GM19395 (cell line): ENCODE data around the gene ZBTB2.
"Not testable (repeated sequence)": the region's sequence is repeated elsewhere in the genome, so short reads cannot be mapped to it uniquely, and the experiment has no call there.

ENCODE experiments used
- ATAC-seq: cut with Tn5 transposase; IDR thresholded peaks from one replicate; pipeline ENCODE4 v1.9.1; 2021; ENCODE audit warnings: mild to moderate bottlenecking, moderate library complexity; ENCODE audit not compliant: unreplicated experiment

ZBTB2 gene

GRCh38 chr6:151375833-151376232, 15.5 kb downstream of the ZBTB2 start:
- no peak for ATAC-seq

GRCh38 chr6:151374036-151374683, 17.2 kb downstream of the ZBTB2 start:
- no peak for ATAC-seq

DNA sequence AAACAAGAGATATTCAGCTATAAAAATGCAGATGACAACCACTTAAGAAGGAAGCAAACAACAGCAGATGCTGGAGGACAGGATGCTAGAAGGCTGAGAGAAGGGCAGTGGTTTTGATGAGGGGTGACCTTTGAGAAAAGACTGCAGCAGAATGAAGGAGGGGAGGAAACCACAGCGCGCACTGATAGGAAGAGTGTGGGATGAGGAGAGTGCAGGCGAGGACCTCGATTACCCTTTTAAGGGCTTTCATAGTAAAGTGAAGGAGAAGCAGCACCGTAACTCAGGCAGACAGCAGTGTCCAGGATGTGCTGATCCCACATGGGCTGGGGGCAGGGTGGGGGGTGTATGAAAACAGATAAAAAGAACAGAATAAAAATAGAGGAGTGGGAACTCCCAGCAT, 19.2 kb downstream of the ZBTB2 start:
- no peak for ATAC-seq

- ATAC-seq, result no peak
Observed at GRCh38 chr6:151370509-151371078, 20.8 kb downstream of the ZBTB2 start.

DNA sequence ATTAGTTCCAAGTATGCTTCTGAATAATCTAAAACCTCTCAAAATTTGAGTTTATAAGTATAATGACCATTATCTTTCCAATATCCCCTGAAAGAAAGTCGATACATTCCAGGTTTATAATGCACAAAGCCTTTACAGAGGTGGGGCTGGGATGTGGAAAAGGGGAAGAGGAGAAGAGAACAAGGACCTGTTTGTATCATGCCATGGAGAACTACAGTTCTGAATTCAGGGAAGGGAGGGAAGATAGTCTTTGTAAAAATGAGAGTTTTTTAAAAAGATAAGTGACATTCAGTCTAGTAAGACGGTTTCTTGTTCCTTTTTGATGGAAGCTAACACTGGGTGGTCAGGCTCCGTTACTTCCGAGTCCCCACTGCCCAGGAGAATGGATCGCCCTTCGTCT, 26.1 kb downstream of the ZBTB2 start:
- no peak for ATAC-seq

GRCh38 chr6:151359486-151359885, 31.9 kb downstream of the ZBTB2 start:
- no peak for ATAC-seq

GRCh38 chr6:151358475-151358874, 32.9 kb downstream of the ZBTB2 start:
- ATAC-seq, result no peak

GRCh38 chr6:151357758-151358436, 33.5 kb downstream of the ZBTB2 start:
- ATAC-seq, result no peak

DNA sequence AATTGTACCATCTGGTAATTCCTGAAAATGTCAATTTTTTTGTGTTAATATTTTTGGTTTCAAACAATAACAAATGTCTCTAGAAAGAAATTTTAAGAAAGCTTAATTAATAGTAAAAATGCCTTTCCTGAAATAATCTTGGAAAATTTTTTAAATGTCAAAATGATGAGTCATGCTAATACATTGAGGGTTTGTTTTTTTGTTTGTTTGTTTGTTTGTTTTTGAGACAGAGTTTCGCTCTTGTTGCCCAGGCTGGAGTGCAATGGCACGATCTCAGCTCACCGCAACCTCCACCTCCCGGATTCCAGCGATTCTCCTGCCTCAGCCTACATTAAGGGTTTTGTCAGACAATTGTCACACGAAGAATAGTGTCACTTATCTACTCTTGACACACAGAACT, 34.4 kb downstream of the ZBTB2 start:
- not testable (repeated sequence) for ATAC-seq

GRCh38 chr6:151353795-151354194, 37.6 kb downstream of the ZBTB2 start:
- no peak for ATAC-seq

DNA sequence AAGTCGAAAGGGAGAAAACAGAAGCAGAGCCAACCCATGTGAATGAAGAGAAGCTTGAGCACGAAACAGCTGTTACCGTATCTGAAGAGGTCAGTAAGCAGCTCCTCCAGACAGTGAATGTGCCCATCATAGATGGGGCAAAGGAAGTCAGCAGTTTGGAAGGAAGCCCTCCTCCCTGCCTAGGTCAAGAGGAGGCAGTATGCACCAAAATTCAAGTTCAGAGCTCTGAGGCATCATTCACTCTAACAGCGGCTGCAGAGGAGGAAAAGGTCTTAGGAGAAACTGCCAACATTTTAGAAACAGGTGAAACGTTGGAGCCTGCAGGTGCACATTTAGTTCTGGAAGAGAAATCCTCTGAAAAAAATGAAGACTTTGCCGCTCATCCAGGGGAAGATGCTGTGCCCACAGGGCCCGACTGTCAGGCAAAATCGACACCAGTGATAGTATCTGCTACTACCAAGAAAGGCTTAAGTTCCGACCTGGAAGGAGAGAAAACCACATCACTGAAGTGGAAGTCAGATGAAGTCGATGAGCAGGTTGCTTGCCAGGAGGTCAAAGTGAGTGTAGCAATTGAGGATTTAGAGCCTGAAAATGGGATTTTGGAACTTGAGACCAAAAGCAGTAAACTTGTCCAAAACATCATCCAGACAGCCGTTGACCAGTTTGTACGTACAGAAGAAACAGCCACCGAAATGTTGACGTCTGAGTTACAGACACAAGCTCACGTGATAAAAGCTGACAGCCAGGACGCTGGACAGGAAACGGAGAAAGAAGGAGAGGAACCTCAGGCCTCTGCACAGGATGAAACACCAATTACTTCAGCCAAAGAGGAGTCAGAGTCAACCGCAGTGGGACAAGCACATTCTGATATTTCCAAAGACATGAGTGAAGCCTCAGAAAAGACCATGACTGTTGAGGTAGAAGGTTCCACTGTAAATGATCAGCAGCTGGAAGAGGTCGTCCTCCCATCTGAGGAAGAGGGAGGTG, 38.7 kb downstream of the ZBTB2 start:
- ATAC-seq, result no peak

DNA sequence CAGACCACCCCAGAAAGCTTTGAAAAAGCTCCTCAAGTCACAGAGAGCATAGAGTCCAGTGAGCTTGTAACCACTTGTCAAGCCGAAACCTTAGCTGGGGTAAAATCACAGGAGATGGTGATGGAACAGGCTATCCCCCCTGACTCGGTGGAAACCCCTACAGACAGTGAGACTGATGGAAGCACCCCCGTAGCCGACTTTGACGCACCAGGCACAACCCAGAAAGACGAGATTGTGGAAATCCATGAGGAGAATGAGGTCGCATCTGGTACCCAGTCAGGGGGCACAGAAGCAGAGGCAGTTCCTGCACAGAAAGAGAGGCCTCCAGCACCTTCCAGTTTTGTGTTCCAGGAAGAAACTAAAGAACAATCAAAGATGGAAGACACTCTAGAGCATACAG, 39.6 kb downstream of the ZBTB2 start:
- no peak for ATAC-seq

GRCh38 chr6:151351146-151351700, 40.1 kb downstream of the ZBTB2 start:
- no peak for ATAC-seq

DNA sequence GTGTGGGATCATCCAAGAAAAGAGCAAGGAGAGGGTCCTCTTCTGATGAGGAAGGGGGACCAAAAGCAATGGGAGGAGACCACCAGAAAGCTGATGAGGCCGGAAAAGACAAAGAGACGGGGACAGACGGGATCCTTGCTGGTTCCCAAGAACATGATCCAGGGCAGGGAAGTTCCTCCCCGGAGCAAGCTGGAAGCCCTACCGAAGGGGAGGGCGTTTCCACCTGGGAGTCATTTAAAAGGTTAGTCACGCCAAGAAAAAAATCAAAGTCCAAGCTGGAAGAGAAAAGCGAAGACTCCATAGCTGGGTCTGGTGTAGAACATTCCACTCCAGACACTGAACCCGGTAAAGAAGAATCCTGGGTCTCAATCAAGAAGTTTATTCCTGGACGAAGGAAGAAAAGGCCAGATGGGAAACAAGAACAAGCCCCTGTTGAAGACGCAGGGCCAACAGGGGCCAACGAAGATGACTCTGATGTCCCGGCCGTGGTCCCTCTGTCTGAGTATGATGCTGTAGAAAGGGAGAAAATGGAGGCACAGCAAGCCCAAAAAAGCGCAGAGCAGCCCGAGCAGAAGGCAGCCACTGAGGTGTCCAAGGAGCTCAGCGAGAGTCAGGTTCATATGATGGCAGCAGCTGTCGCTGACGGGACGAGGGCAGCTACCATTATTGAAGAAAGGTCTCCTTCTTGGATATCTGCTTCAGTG, 40.8 kb downstream of the ZBTB2 start:
- ATAC-seq, result no peak

GRCh38 chr6:151349651-151350270, 41.6 kb downstream of the ZBTB2 start:
- no peak for ATAC-seq

GRCh38 chr6:151342750-151343149, 48.6 kb downstream of the ZBTB2 start:
- ATAC-seq, result not testable (repeated sequence)

GRCh38 chr6:151341476-151342195, 49.7 kb downstream of the ZBTB2 start:
- ATAC-seq, result no peak

- ATAC-seq, result no peak
Observed at GRCh38 chr6:151340219-151340978, 51.0 kb downstream of the ZBTB2 start.
